GM13976 (cell line): ENCODE results near the gene DHRS3.
A peak's percentile ranks its signal among the peaks of the same experiment; 100 is the strongest.

Experiments
- DNase-seq: peaks from one replicate; pipeline ENCODE4 v3.0.0; 2012; ENCODE audit warnings: low spot score
- CTCF ChIP-seq: IDR thresholded peaks from 2 replicates; pipeline ENCODE4 v1.5.1; 2012; ENCODE audit warnings: borderline replicate concordance, mild to moderate bottlenecking; ENCODE audit not compliant: insufficient read depth; ENCODE audit errors: extremely low read depth, missing control alignments, control extremely low read depth
- in situ Hi-C: fragments of 300-500 bp; cut with MboI; formaldehyde crosslinking; loops from one replicate; pipeline ENCODE4 v1.12.0; 2022; ENCODE audit warnings: low sequenced_read_pairs, mixed read lengths, inconsistent platforms; ENCODE audit not compliant: unreplicated experiment

DHRS3 gene

GRCh38 chr1:12617511-12617900, 504 bp downstream of the DHRS3 start:
- TF ChIP-seq CTCF: no peak
- DNase-seq: peak; percentile 64
- in situ Hi-C loops: loop anchor here (25.0 kb wide), 2 partner anchors 305 to 505 kb away; no protein-coding TSS in a partner anchor

GRCh38 chr1:12616709-12617373, 1.2 kb downstream of the DHRS3 start:
- in situ Hi-C loops: loop anchor here (25.0 kb wide), 2 partner anchors 305 to 505 kb away; no protein-coding TSS in a partner anchor
- no peak for TF ChIP-seq CTCF
- no peak for DNase-seq

- no peak for DNase-seq
- TF ChIP-seq CTCF: no peak
- in situ Hi-C loops: loop anchor here (25.0 kb wide), 2 partner anchors 304 to 504 kb away; no protein-coding TSS in a partner anchor
Observed at GRCh38 chr1:12615865-12616708, 1.9 kb downstream of the DHRS3 start.

GRCh38 chr1:12615159-12615864, 2.7 kb downstream of the DHRS3 start:
- no peak for TF ChIP-seq CTCF
- in situ Hi-C loops: loop anchor here (25.0 kb wide), 2 partner anchors 303 to 503 kb away; no protein-coding TSS in a partner anchor
- no peak for DNase-seq

- no peak for DNase-seq
- no peak for TF ChIP-seq CTCF
- in situ Hi-C loops: loop anchor here (25.0 kb wide), 2 partner anchors 302 to 502 kb away; no protein-coding TSS in a partner anchor
Observed at GRCh38 chr1:12614402-12615158, 3.4 kb downstream of the DHRS3 start.
